Heart left ventricle (tissue), 16 donors: ENCODE measurements around the gene IL6R. TPM values are rescaled to one million over a fixed set of nuclear protein-coding genes. Genes with fewer than 3 reads are reported as not detected.

ENCODE experiments used
- ATAC-seq, 4 donors: fragments of 200-7000 bp; cut with Tn5 transposase; one replicate each; pipeline ENCODE4 v1.9.1; 2020 to 2022; ENCODE audit warnings: moderate library complexity in 4 of 4, mild to moderate bottlenecking in 3 of 4, moderate number of reproducible peaks in 1 of 4
- DNase-seq, 5 donors: peaks; one replicate each; pipeline ENCODE4 v3.0.0-alpha.2; 2020
- H3K27ac ChIP-seq, 12 donors: fragments of 200-600 bp; sonication (generic) in 4 of 12; one replicate each; pipeline versions ENCODE4 v1.5.0 to v1.8.0; 2016 to 2022; ENCODE audit warnings: mild to moderate bottlenecking in 2 of 12
- H3K27me3 ChIP-seq, 9 donors: fragments of 200-600 bp; sonication (generic) in 2 of 9; one replicate each; pipeline versions ENCODE4 v1.5.1 to v1.8.0; 2016 to 2022; ENCODE audit warnings: mild to moderate bottlenecking in 3 of 9
- H3K36me3 ChIP-seq, 9 donors: fragments of 200-600 bp; sonication (generic) in 2 of 9; one replicate each; pipeline versions ENCODE4 v1.5.0 to v1.8.0; 2018 to 2022; ENCODE audit warnings: mild to moderate bottlenecking in 2 of 9
- H3K4me1 ChIP-seq, 12 donors: fragments of 200-600 bp; sonication (generic) in 4 of 12; one replicate each; pipeline versions ENCODE4 v1.5.0 to v1.8.0; 2016 to 2022; ENCODE audit warnings: mild to moderate bottlenecking in 3 of 12
- H3K4me3 ChIP-seq, 12 donors: fragments of 200-600 bp; sonication (generic) in 4 of 12; one replicate each; pipeline versions ENCODE4 v1.5.0 to v1.8.0; 2017 to 2022; ENCODE audit warnings: mild to moderate bottlenecking in 9 of 12, moderate library complexity in 4 of 12
- H3K9me3 ChIP-seq, 12 donors: fragments of 200-600 bp; sonication (generic) in 4 of 12; one replicate each; pipeline versions ENCODE4 v1.5.0 to v1.8.0; 2016 to 2022; ENCODE audit warnings: mild to moderate bottlenecking in 1 of 12
- POLR2A ChIP-seq, 2 donors: fragments of 450-650 bp; IDR thresholded peaks; one replicate each; pipeline ENCODE4 v1.6.1; 2017; ENCODE audit warnings: antibody characterized with exemption in 2 of 2, mild to moderate bottlenecking in 2 of 2, moderate library complexity in 2 of 2
- WGBS, 4 donors: extraction: QIAGEN DNeasy Blood & Tissue Kit in 2 of 4; methylation state at CpG; one replicate each; pipeline versions ENCODE4 v1.1.5 to v1.1.7; 2013 to 2018; 5-methylcytosine and 5-hydroxymethylcytosine counted together
- intact Hi-C, 10 donors: fragments of 100-400 bp; cut with DNase I; formaldehyde crosslinking; loops; one replicate each; pipeline versions ENCODE4 v1.11.1 to v1.14.2; 2022
- polyA plus RNA-seq, 2 donors: library from polyadenylated mRNA; stranded (reverse); fragments of 200-250 nt; gene quantifications; one replicate each; pipeline ENCODE4 v1.2.3, GENCODE V29; 2013
- total RNA-seq, 9 donors: library from RNA; depleted of rRNA in 2 of 9; stranded (reverse); fragments of >200 nt in 2 of 9; fragmentation: NEBNext Ultra II Directional in 3 of 9; extraction: Animal tissue kit (Norgen Biotek cat#: 25700) in 3 of 9; gene quantifications; one replicate each; pipeline versions ENCODE4 v1.1.0 to v1.2.4, GENCODE V29; 2016 to 2023
- TF ChIP-seq, protein P1 (sequence below), 12 donors: fragments of 200-600 bp; sonication (generic) in 4 of 12; IDR thresholded peaks; one replicate each; pipeline versions ENCODE4 v1.5.0 to v1.8.0; 2018 to 2022; ENCODE audit warnings: antibody characterized with exemption in 12 of 12, mild to moderate bottlenecking in 5 of 12
- donor health status: ischemic (EF 13 %, LVEDD 7.1; RV severe dilation, severe dysfunction).
- donor health status: healthy with polysubstance abuse.
- donor health status: DM: no; HTN: yes; CAD: no.
- donor health status: DM: no; HTN: no; CAD: no.
- donor health status: ischemic (EF 25% LVEDD 6.9; RV normal size, moderate dysfunction).
- donor health status: ischemic (EF 25% LVEDD 5.7; RV mildly dilated, moderate dysfunction).
- donor health status: healthy.
- donor health status: DM: yes; HTN: yes; CAD: no.
- donor health status: ischemic (EF 35%, LVEDD 5.7; RV mildly dilated, moderate dysfunction).
- donor health status: nonischemic (EF 11% LVEDD 7.7; RV severe dilation, severe dysfunction).
- donor health status: DM: yes; HTN: yes; CAD: no.
- donor health status: PGD.
- donor health status: ischemic (EF 29% LVEDD 5.4; RV normal size, mild dysfunction).
- donor health status: nonischemic (EF 23%, LVEDD 6.1; RV moderate dilation, normal function).

IL6R gene
- total and polyA plus RNA-seq, 11 donors, result 3.4 to 26.6 (median 10.6) TPM

DNA sequence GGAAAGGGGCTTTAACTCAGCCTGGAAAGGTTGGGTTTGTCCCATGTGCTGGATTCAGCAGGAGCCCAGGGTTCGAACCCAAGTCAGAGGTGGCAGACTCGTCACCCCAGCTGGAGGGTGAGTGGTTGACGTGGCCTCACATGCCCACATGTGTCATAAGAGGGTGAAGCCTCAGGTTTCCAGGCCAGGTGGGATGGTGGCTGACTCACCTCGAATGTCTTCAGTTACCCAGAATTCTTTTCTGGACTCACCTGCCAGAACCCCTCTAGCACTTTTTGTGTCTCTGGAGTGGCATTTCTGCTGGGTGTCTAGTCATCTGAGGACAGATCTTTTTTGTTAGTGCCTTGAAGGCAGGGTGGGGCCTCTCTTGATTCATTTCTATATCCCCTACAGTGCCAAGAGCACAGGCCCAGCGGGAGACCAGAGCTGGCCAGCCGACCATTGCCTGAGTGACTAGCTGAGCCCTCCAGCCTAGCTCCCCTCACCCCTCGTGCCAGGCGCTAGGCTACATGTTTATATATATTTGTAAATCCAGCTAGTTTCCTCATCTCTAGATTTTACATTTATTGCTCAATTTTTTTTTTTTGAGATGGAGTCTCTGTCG, 28.1 kb downstream of the IL6R start:
- H3K9me3 ChIP-seq, result no peaks in the 10 kb centered on the region
- H3K27ac ChIP-seq, result peak overlapping the region in 8 of 12 donors; percentile 12 to 96 (median 78)
- 89 to 92% (median 91%) methylated on average over 9 of the region's 9 CpGs for WGBS, 4 donors
- no peak for ATAC-seq
- peaks cover 0 to 59% (median 10%) of the 10 kb centered on the region in 9 donors for H3K36me3 ChIP-seq
- H3K4me3 ChIP-seq, result no peak overlapping the region
- no peak for TF ChIP-seq POLR2A (IDR thresholded peaks at IDR 0.05)
- TF ChIP-seq, protein P1, sequence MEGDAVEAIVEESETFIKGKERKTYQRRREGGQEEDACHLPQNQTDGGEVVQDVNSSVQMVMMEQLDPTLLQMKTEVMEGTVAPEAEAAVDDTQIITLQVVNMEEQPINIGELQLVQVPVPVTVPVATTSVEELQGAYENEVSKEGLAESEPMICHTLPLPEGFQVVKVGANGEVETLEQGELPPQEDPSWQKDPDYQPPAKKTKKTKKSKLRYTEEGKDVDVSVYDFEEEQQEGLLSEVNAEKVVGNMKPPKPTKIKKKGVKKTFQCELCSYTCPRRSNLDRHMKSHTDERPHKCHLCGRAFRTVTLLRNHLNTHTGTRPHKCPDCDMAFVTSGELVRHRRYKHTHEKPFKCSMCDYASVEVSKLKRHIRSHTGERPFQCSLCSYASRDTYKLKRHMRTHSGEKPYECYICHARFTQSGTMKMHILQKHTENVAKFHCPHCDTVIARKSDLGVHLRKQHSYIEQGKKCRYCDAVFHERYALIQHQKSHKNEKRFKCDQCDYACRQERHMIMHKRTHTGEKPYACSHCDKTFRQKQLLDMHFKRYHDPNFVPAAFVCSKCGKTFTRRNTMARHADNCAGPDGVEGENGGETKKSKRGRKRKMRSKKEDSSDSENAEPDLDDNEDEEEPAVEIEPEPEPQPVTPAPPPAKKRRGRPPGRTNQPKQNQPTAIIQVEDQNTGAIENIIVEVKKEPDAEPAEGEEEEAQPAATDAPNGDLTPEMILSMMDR (IDR thresholded peaks at IDR 0.05), result no peak
- DNase-seq, result no peak
- intact Hi-C loops, result no loop called here
- peaks cover 0 to 71% (median 49%) of the 10 kb centered on the region in 12 donors for H3K4me1 ChIP-seq
- H3K27me3 ChIP-seq, result no peaks in the 10 kb centered on the region

DNA sequence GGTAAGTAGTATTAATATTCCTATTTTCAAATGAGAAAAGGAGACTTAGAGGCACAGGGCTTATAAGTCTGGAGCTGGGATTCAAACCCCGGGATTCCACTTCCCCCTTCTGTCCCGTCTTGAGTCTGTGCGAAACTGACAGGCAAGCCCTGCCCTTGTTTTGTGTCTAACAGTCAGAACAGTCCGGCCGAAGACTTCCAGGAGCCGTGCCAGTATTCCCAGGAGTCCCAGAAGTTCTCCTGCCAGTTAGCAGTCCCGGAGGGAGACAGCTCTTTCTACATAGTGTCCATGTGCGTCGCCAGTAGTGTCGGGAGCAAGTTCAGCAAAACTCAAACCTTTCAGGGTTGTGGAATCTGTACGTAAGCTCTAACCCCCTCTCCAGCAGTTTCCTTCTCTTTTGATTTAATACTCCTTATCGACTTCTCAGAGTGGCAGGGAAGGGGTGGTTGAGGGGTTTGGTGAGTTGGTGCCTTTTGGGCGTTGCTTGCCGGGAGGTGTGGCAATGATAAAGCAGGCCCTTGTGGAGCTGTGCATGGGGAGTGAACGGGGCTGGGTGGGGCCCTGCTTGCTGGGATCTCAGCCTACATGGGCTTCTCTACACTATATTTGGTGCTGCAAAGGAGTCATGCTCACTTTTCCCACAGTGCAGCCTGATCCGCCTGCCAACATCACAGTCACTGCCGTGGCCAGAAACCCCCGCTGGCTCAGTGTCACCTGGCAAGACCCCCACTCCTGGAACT, 29.4 kb downstream of the IL6R start:
- DNase-seq, result peak; percentile 81 to 89 (median 83)

DNA sequence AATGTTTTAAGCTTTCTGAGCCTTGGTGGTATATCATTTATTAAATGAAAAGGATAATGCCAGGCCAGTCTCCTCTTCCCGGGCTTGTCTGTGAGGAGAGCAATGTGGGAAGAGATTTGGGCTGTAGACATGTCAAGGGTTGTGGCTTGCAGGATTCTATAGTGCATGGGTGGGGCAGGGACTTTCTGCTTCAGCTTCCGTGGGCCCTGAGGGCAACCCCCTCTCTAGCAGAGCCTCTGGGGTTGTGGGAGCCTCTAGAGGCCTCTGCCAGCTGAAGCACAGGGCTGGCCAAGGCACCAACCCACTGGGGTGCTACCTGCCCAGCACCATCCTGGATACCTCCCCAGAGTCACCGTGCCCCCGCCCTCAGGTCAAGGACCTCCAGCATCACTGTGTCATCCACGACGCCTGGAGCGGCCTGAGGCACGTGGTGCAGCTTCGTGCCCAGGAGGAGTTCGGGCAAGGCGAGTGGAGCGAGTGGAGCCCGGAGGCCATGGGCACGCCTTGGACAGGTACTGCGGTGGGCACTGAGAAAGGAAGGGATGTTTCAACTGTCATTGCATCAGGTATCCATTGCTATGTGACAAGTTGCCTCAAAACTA, 30.6 kb downstream of the IL6R start:
- Histone ChIP-seq H3K27ac (peak overlapping the region in 3 of 12 donors; percentile 78 to 96 (median 87)), H3K4me1 (peaks cover 0 to 76% (median 30%) of the 10 kb centered on the region in 12 donors), H3K27me3 (no peaks in the 10 kb centered on the region), H3K36me3 (peaks cover 0 to 52% (median 9%) of the 10 kb centered on the region in 9 donors), H3K9me3 (no peaks in the 10 kb centered on the region), H3K4me3 (no peak overlapping the region)
- TF ChIP-seq, protein P1 (IDR thresholded peaks at IDR 0.05), result no peak
- no peak for TF ChIP-seq POLR2A (IDR thresholded peaks at IDR 0.05)
- intact Hi-C loops, result loop anchor here in 1 of 10 donors (2.0 kb wide), 1 partner anchor 31 kb away; the partner anchor contains the start of gene IL6R
- 95 to 97% (median 96%) methylated on average over 13 to 15 of the region's 15 CpGs for whole genome bisulfite sequencing, 4 donors
- ATAC-seq (no peak), DNase-seq (no peak)

More for the DNA sequence above, 29.4 kb downstream of the IL6R start:
- peaks cover 0 to 58% (median 10%) of the 10 kb centered on the region in 9 donors for H3K36me3 ChIP-seq
- 10 to 21% (median 14%) methylated on average over 15 to 18 of the region's 18 CpGs for whole genome bisulfite sequencing, 4 donors
- H3K9me3 ChIP-seq, result no peaks in the 10 kb centered on the region
- H3K27ac ChIP-seq, result peak overlapping the region; percentile 43 to 96 (median 79)
- H3K27me3 ChIP-seq, result no peaks in the 10 kb centered on the region
- TF ChIP-seq, protein P1 (IDR thresholded peaks at IDR 0.05), result peak in 1 of 12 donors; percentile 5
- peak in 1 of 2 donors; percentile 7 for TF ChIP-seq POLR2A (IDR thresholded peaks at IDR 0.05)
- peaks cover 0 to 74% (median 37%) of the 10 kb centered on the region in 12 donors for H3K4me1 ChIP-seq
- intact Hi-C loops, result loop anchor here in 2 of 10 donors (1.0 to 2.0 kb wide), 2 partner anchors 28 to 30 kb away; partner anchors contain the start of gene IL6R (in 1 of the 2)
- H3K4me3 ChIP-seq, result peak overlapping the region in 8 of 12 donors; percentile 12 to 39 (median 29)
- ATAC-seq, result peak; percentile 86 to 89 (median 86)
